Epidermal melanocyte (primary cell): ENCODE data around the gene VPS33B.

Experiments
- DNase-seq: peaks from one replicate; pipeline ENCODE4 v3.0.0; 2011; ENCODE audit warnings: low spot score; ENCODE audit not compliant: insufficient read length

VPS33B gene

DNA sequence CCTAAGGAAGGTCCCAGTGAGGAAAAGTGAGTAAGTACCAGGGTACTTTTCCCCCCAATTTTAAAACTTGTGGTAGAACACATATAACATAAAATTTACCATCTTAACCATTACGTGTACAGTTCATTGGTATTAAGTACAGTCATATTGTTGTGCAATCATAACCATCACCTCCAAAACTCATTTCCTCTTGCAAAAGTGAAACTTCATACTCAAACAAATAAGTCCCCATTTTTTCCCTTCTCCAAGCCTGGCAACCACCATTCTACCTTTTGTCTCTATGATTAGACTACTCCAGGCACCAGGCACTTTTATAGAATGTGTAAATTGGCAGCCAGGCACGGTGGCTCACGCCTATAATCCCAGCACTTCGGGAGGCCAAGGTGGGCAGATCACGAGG, 40.3 kb downstream of the VPS33B start:
- DNase-seq: no peak

DNA sequence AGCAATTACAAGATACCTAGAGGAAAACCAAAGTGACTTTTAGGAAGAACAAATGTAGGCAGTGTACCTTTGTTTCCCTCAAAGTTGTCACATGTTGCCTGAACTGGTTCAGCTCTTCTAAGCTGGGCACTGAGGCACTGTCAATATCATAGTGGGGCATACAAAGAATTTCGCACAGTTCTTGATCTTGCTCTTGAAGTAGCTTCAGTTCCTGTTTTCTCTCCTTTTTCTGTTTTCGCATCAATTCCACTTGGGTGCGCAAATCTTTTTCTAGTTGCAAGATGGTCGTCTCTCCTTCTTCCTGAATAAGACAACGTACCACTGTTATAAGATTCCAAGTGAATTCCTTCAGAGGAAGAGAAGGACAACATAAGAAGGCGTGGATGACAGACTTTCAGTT, 40.7 kb downstream of the VPS33B start:
- no peak for DNase-seq

DNA sequence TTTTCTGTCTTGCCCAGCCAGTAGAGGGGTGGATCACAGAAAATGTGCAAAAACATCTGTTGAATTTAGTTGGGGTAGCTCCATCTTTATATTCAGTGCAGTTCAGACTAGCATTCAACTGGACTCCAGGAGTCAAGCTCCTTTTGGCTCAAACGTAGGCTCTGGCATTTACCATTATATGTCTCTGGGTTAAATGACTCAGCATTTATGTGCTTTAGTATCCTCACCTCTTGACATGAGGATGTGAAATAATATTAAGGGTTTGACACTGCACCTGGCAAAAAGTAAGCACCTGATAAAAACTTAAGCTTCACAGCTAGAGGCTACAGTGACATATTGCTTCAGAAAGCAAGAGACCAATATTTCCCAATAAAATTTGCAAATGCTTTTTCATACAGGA, 42.8 kb downstream of the VPS33B start:
- no peak for DNase-seq

- DNase-seq: no peak
Observed at GRCh38 chr15:90974216-90974615, 48.2 kb downstream of the VPS33B start.

DNA sequence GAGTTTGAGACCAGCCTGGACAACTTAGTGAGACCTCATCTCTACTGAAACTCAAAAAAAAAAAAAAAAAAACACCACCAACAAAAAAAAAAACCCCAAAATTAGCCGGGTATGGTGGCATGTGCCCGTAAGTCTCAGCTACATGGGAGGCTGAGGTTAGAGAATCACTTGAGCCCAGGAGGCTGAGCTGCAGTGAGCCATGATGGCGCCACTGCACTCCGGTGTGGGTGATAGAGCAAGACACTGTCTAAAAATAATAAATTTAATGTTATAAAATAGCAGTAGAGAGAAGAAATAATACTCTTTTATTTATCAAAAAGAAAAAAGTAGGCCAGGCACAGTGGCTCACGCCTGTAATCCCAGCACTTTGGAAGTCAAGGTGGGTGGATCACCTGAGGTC, 50.3 kb downstream of the VPS33B start:
- no peak for DNase-seq

DNA sequence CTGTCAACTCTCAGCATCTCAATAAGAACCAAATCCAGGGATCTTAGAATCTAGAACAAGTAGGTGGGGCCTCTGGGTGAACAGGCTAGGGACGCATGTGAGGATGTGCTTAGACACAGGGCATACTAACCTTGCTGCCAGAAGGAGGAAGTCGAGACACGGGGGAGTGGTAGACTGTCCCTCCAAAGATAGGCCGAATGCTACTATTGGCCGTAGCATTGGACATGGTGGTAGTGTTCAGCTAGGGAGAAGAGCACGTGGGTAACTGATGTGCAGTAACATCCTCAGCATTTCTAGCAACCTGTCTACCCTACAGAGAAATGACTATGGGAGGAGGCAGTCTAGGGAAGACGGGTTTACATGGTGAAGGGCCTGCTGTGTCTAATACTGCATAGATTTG, 52.1 kb downstream of the VPS33B start:
- no peak for DNase-seq

- DNase-seq: no peak
Observed at GRCh38 chr15:90968434-90968833, 54.0 kb downstream of the VPS33B start.

- no peak for DNase-seq
Observed at GRCh38 chr15:90967206-90967605, 55.2 kb downstream of the VPS33B start.

GRCh38 chr15:90966262-90966661, 56.1 kb downstream of the VPS33B start:
- no peak for DNase-seq

DNA sequence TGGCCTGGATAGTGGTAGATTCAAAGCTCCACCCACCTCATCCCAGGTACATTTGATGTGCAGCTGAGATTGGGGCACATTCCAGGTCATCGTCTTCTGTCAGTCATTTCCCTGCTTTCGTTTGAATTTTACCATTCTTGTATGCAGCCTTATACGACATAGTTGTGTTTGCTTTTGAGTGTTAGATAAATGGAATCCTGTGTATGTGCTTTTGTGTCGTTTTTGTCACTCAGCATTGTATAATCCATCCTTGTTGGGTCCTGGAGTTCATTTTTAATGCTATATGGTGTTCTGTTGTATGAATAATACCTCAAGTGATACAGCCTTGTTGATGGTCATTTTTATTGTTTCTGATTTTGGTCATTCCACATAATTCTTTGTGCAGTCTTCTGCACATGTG, 60.4 kb downstream of the VPS33B start:
- no peak for DNase-seq

DNA sequence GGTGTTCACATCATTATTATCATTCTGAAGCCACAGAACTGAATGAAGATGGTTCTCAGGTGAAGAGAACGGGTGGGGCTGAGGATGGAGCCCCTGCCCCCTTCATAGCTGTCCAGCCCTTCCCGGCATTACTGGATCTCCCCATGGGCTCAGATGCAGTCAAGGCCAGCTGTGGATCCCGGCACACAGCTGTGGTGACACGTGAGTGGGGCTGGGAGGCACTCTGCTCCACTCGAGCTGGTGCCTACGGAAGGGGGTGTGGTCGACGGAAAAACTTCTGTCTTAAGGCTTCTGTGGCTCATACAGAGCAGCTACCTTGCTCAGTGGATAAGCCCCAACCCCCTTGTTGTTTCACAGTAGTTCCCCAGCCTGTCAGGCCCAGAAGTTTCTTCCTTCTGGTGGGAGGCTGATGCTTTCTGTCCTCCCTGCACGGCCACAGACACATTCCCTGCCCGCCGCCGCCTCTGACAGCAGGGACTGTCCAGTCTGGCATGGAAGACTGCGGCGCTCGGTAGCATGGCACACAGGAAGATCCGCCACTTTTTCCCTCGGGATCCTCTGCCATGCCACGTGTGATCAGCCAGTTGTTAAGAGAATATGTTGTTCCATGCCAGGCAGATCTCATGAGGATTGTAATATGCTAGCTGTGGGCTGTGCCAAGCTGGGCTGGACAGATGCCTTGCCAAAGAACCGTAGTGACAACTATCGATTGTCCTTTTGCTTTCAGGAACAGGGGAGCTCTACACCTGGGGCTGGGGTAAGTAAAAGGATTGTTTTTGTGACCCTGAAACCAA, 61.9 kb downstream of the VPS33B start:
- no peak for DNase-seq

DNA sequence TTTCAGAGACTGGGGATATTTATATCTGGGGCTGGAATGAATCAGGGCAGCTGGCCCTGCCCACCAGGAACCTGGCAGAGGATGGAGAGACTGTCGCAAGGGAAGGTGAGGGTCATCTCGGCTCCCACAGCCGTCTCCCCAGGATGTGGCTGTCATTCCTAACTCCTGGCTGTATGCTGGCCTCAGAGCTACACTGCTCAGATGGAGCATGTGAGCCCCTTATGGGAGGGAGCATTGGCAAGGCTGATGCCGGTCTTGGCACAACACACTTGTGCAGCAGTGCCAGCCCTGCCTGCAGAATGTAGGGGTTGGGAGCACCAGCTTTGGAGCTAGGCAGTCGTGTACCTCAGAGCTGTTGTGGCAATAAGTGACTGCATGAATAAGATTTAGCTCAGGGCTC, 62.5 kb downstream of the VPS33B start:
- DNase-seq: peak; percentile 76

GRCh38 chr15:90959028-90959595, 63.3 kb downstream of the VPS33B start:
- DNase-seq: no peak

DNA sequence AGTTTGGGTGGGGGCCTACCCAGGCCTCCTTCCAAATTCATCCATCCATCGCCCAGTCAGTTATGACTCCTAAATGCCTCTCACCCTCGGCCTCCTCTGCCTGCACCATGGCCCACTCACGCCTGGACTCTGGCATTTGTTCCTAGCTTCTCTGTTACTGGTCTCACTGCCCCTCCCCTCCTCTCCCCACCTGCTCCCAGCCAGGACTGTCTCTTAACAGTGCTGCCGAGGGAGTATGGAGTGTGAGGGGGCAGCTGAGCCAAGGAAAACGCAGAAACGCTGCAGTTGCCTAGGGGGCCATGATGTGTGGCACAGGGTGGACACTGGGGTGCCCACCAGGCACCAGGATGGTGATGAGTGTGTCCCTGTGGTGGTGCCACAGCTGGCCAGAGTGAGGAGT, 64.6 kb downstream of the VPS33B start:
- no peak for DNase-seq

- no peak for DNase-seq
Observed at GRCh38 chr15:90957031-90957790, 65.2 kb downstream of the VPS33B start.

- peak; percentile 92 for DNase-seq
Observed at GRCh38 chr15:90956274-90957030, 65.9 kb downstream of the VPS33B start.

DNA sequence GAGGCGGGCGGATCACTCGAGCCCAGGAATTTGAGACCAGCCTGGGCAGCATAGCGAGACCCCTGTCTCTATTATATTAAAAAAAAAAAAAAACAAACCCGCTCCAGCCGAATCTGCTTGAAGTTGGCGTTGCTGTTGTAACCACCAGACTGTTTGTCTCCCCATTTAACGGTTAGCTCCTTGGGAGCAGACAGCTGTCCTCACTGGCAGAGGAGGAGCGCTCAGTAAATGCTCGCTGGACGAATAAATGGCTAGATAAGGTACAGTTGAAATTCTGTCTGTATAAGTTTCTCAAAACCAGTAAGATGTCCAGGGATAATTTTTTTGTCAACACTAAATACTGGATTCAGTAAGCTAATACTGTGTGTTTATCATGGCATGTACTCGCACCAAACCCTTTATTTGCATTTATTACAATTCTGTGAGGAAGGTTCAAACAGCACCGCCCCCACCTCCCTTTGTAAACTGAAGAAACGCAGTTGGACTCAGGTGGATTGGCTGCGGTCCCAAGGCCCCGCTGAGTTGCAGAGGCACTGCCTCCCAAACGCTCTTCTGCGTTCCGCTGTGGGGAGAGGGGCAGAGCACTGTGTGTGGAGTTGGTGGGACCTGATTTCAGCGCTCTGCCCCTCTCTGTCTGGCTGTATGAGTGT, 66.6 kb downstream of the VPS33B start:
- no peak for DNase-seq

DNA sequence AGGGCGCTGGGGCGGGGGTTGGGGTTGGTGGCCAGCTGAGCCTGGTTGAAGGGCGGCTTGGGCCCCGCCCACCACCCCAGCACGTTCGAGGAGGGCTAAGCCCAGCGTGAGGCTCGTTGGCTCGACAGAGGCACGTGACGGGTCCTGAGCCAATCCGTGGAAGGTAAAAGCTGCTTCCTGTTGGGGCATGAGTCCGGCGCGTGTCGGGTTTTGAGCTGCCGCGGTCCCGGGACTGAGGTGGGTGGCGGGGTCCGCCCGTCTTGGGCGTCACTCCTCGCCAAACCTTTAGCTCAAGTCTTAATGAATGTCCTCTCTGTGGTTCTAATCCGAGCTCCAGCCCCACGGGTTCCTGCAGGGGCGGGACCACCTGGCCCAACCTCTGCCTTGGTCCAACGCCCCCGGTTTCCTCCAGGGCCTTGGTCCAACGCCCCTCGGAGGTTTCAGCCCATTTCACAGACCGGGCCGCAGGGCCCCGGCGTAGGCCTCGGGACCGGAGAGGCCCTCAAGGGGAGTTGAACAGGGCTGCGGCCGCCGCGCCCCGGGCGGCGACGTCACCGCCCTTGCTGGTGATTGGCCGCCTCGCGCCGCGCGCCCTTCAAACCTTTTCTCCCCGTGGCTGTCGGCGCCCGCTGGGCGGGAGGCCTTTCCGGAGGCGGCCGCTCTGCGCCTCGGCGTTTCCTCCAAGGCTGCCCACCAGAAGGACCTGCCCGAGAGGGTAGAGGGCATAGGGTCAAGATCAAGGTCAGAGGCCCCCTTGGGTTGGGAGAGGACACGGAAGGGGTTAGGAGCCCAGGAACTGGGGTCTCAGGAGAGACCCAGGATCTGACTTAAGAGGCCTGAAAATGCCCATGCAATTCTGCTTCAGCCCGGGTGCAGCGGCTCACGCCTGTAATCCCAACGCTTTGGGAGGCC, 67.4 kb downstream of the VPS33B start, which contains the start of gene RCCD1:
TSS of gene RCCD1 (plus strand) at position 173 of the 912 bp plus-strand sequence. CDS start 1,851 bp downstream, outside the sequence.
- DNase-seq: peak; percentile 100

GRCh38 chr15:90953947-90954711, 68.3 kb downstream of the VPS33B start:
- DNase-seq: no peak
